Calu3 (cell line): ENCODE measurements around the gene IMMP2L. TPM values are rescaled to one million over a fixed set of nuclear protein-coding genes. Genes with fewer than 3 reads are reported as not detected.

Experiments
- BruUV-seq: library from RNA; stranded (reverse); fragments of 400-500 nt; replicated peaks from 2 replicates; lab custom pipeline; 2021; lab: Mats Ljungman, UMichigan
- CTCF ChIA-PET: fragments of 300-600 bp; sonication (Branson Sonifier 250); formaldehyde crosslinking; loops from one replicate; lab custom pipeline; 2022; ENCODE audit warnings: antibody characterized with exemption; lab: Charles Lee
- DNase-seq: peaks from one replicate; pipeline ENCODE4 v3.0.0; 2022
- H3K27ac Mint-ChIP-seq: one replicate; pipeline ENCODE4 v1.8.0; 2022; ENCODE audit warnings: mixed read lengths; ENCODE audit not compliant: unreplicated experiment
- H3K27me3 Mint-ChIP-seq: one replicate; pipeline ENCODE4 v1.8.0; 2022; ENCODE audit warnings: mixed read lengths; ENCODE audit not compliant: unreplicated experiment
- H3K36me3 Mint-ChIP-seq: one replicate; pipeline ENCODE4 v1.8.0; 2022; ENCODE audit warnings: mild to moderate bottlenecking, moderate library complexity, mixed read lengths; ENCODE audit not compliant: insufficient read depth, unreplicated experiment
- H3K4me1 Mint-ChIP-seq: one replicate; pipeline ENCODE4 v1.8.0; 2022; ENCODE audit warnings: mild to moderate bottlenecking, low read depth, mixed read lengths; ENCODE audit not compliant: unreplicated experiment
- H3K4me3 Mint-ChIP-seq: one replicate; pipeline ENCODE4 v1.8.0; 2022; ENCODE audit warnings: mild to moderate bottlenecking, low read depth, moderate library complexity, mixed read lengths; ENCODE audit not compliant: unreplicated experiment
- H3K9me3 Mint-ChIP-seq: one replicate; pipeline ENCODE4 v1.8.0; 2022; ENCODE audit warnings: low read depth, mixed read lengths; ENCODE audit not compliant: unreplicated experiment
- intact Hi-C: fragments of 100-400 bp; cut with micrococcal nuclease; formaldehyde crosslinking; loops from one replicate; pipeline ENCODE4 v1.10.0; 2022; ENCODE audit not compliant: unreplicated experiment
- total RNA-seq: library from RNA; stranded (reverse); gene quantifications from 2 replicates; pipeline ENCODE4 v1.2.3, GENCODE V29; 2022
- TF ChIP-seq, protein P1 (sequence below): fragments of 200-600 bp; IDR thresholded peaks from one replicate; pipeline ENCODE4 v1.8.0; 2022; ENCODE audit warnings: antibody characterized with exemption; ENCODE audit not compliant: unreplicated experiment

Gene IMMP2L
- total RNA-seq, 1 experiment from 2014 or later, result 28.6 TPM

DNA sequence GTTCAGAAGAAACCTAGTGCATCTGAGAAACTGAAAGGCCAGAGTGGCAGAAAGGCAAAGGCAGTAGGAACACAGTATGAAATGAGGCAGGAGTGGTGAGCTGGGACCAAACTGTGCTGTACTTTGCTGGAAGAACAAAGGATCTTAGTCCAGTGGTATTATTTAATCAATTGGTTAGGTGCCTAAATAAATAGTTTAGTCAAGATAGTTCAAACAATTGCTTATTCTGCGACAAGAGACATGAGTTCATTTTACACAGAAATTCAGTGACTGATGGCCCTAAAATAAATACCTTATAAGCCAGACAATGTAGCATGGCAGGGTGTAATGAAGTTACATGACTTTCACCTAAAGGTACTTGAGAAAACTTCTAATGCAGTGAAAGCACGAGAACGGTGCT, 653.2 kb downstream of the IMMP2L start:
- BruUV-seq, result no TSS peak
- DNase-seq, result no peak

DNA sequence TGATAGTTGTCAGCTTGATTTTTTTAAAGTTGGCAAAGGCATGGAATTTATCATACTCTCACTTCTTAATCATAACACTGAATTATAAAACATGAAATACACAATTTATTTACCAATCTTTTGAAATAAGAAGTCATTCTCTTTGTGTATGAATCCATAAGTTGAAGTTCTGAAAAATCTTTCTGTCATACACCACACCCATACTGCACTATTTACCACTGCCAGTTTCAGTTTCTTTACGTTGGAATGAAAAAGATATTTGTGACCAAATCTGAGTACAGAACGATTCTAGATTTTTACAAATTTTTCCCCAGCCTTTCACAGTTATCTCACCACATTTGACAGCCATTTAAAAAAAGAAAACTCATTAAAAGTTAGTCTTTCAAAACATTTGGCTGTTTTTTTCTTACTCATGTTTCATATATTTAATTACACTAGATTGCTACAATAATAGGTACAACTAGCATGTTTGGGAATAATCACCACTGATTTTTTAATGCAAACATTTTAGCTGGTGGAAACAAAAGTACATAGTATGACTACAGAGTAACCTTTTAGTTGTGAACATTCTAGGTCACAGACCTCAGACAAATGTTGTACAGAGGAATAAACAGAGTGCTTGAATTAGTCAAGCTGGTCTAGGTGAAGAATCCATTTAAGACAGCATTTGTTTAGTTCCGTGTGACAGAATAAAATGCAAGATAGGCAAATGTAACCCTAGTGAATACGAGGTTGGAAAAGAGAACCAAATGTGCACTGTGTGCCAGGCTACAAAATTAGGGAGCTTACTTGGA, 656.3 kb downstream of the IMMP2L start:
- Mint-ChIP-seq H3K36me3 (no peaks in the 10 kb centered on the region), H3K4me3 (no peak overlapping the region), H3K9me3 (no peaks in the 10 kb centered on the region), H3K4me1 (peaks cover 9% of the 10 kb centered on the region), H3K27me3 (no peaks in the 10 kb centered on the region), H3K27ac (no peak overlapping the region)
- DNase-seq, result no peak
- intact Hi-C loops, result no loop called here
- CTCF ChIA-PET, result no interaction called here
- TF ChIP-seq, protein P1, sequence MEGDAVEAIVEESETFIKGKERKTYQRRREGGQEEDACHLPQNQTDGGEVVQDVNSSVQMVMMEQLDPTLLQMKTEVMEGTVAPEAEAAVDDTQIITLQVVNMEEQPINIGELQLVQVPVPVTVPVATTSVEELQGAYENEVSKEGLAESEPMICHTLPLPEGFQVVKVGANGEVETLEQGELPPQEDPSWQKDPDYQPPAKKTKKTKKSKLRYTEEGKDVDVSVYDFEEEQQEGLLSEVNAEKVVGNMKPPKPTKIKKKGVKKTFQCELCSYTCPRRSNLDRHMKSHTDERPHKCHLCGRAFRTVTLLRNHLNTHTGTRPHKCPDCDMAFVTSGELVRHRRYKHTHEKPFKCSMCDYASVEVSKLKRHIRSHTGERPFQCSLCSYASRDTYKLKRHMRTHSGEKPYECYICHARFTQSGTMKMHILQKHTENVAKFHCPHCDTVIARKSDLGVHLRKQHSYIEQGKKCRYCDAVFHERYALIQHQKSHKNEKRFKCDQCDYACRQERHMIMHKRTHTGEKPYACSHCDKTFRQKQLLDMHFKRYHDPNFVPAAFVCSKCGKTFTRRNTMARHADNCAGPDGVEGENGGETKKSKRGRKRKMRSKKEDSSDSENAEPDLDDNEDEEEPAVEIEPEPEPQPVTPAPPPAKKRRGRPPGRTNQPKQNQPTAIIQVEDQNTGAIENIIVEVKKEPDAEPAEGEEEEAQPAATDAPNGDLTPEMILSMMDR, result no peak
- BruUV-seq, result no TSS peak

More for the DNA sequence above, 653.2 kb downstream of the IMMP2L start:
- intact Hi-C loops, result no loop called here
- Mint-ChIP-seq H3K4me1 (peaks cover 9% of the 10 kb centered on the region), H3K36me3 (no peaks in the 10 kb centered on the region), H3K4me3 (no peak overlapping the region), H3K27ac (no peak overlapping the region), H3K27me3 (no peaks in the 10 kb centered on the region), H3K9me3 (no peaks in the 10 kb centered on the region)
- CTCF ChIA-PET, result no interaction called here
- TF ChIP-seq, protein P1, result no peak

DNA sequence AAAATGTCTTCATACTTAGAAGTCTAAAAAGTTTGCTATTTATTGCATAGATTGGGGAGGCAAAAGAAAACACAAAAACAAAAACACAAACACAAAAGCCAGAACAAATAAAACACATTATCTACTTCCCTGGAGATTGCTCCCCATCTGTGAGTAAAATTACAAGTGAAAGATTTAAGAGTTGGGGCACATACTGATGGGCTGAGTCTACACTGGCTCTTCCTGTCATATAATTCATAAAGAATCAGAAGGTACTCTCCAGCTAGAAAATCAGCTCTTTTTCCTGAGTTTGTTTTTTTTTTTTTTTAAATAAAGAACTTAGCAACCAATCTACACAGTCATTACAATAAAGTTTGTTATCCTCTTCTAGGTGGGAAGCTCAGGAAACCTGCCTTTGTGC, 663.8 kb downstream of the IMMP2L start:
- no peak for DNase-seq
- Mint-ChIP-seq H3K4me3 (no peak overlapping the region), H3K36me3 (no peaks in the 10 kb centered on the region), H3K27me3 (no peaks in the 10 kb centered on the region), H3K27ac (no peak overlapping the region), H3K4me1 (no peaks in the 10 kb centered on the region), H3K9me3 (peaks cover 2% of the 10 kb centered on the region)
- TF ChIP-seq, protein P1, result no peak
- BruUV-seq, result no TSS peak
- intact Hi-C loops, result no loop called here
- CTCF ChIA-PET, result interaction anchor here (0.6 kb wide), 1 partner anchor 155 kb away, joined by 4 read pairs; no protein-coding TSS in a partner anchor

GRCh38 chr7:110897538-110897937, 664.8 kb downstream of the IMMP2L start:
- Mint-ChIP-seq H3K9me3 (peaks cover 2% of the 10 kb centered on the region), H3K36me3 (no peaks in the 10 kb centered on the region), H3K4me1 (no peaks in the 10 kb centered on the region), H3K4me3 (no peak overlapping the region), H3K27ac (no peak overlapping the region), H3K27me3 (no peaks in the 10 kb centered on the region)
- CTCF ChIA-PET, result no interaction called here
- DNase-seq, result no peak
- no TSS peak for BruUV-seq
- intact Hi-C loops, result no loop called here
- TF ChIP-seq, protein P1, result no peak
